Naive B cell (primary cell): ENCODE measurements around the gene OVOL2. TPM values are rescaled to one million over a fixed set of nuclear protein-coding genes. Genes with fewer than 3 reads are reported as not detected.
"Not testable (repeated sequence)": the region's sequence is repeated elsewhere in the genome, so short reads cannot be mapped to it uniquely, and the experiment has no call there.

Source experiments
- ATAC-seq, 2 donors: fragments of 150-1000 bp; cut with Tn5 transposase; 2 replicates each; pipeline ENCODE4 v1.10.0; 2021; ENCODE audit warnings: low read depth in 2 of 2, mild to moderate bottlenecking in 2 of 2, moderate library complexity in 2 of 2
- DNase-seq: peaks from one replicate; pipeline ENCODE4 v3.0.0; 2022
- H3K27ac Mint-ChIP-seq, 6 donors: one replicate each; pipeline ENCODE4 v1.8.0; 2020 to 2022; ENCODE audit warnings: mild to moderate bottlenecking in 6 of 6, mixed read lengths in 6 of 6, moderate library complexity in 5 of 6, inconsistent platforms in 2 of 6
- H3K27me3 Mint-ChIP-seq, 3 donors: one replicate each; pipeline ENCODE4 v1.8.0; 2021 to 2022; ENCODE audit warnings: mixed read lengths in 3 of 3, mild to moderate bottlenecking in 1 of 3
- H3K36me3 Mint-ChIP-seq, 2 donors: one replicate each; pipeline ENCODE4 v1.8.0; 2020 to 2022; ENCODE audit warnings: mixed read lengths in 2 of 2, inconsistent platforms in 1 of 2, mild to moderate bottlenecking in 1 of 2
- H3K4me1 Mint-ChIP-seq, 3 donors: one replicate each; pipeline ENCODE4 v1.8.0; 2020 to 2022; ENCODE audit warnings: mixed read lengths in 3 of 3, inconsistent platforms in 1 of 3, mild to moderate bottlenecking in 1 of 3, moderate library complexity in 1 of 3
- H3K4me3 Mint-ChIP-seq, 8 donors: one replicate each; pipeline ENCODE4 v1.8.0; 2020 to 2022; ENCODE audit warnings: mild to moderate bottlenecking in 8 of 8, mixed read lengths in 8 of 8, moderate library complexity in 8 of 8, inconsistent platforms in 2 of 8
- H3K9me3 Mint-ChIP-seq, 7 donors: one replicate each; pipeline ENCODE4 v1.8.0; 2020 to 2022; ENCODE audit warnings: mixed read lengths in 7 of 7, mild to moderate bottlenecking in 5 of 7, inconsistent platforms in 2 of 7, moderate library complexity in 1 of 7
- polyA plus RNA-seq, 6 donors: library from polyadenylated mRNA; unstranded; fragments of 300-500 nt; fragmentation: Illumina TruSeq; gene quantifications; one replicate each; pipeline ENCODE4 v1.2.3, GENCODE V29; 2021; ENCODE audit warnings: low read depth in 6 of 6

The OVOL2 gene
- polyA plus RNA-seq, 6 donors from 2014 or later = not detected

DNA sequence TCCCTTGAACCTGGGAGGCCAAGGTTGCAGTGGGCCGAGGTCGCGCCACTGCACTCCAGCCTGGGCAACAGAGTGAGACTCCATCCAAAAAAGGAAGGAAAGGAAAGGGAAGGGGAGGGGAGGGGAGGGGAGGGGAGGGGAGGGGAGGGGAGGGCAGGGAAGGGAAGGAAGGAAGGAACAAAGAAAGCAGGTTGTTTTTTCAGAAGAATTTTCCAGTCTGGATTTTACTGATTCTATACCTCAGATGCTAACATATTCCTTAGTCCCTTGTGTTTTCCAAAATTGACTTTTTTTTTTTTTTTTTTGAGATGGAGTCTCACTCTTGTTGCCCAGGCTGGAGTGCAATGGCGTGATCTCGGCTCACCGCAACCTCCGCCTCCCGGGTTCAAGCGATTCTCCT lies 23.1 kb upstream of the OVOL2 start:
- ATAC-seq, H3K36me3 Mint-ChIP-seq, DNase-seq, H3K9me3 Mint-ChIP-seq, H3K27ac Mint-ChIP-seq, H3K4me3 Mint-ChIP-seq, H3K4me1 Mint-ChIP-seq: not testable (repeated sequence)
- peaks cover 6 to 17% (median 11%) of the 10 kb centered on the region in 3 donors for H3K27me3 Mint-ChIP-seq

DNA sequence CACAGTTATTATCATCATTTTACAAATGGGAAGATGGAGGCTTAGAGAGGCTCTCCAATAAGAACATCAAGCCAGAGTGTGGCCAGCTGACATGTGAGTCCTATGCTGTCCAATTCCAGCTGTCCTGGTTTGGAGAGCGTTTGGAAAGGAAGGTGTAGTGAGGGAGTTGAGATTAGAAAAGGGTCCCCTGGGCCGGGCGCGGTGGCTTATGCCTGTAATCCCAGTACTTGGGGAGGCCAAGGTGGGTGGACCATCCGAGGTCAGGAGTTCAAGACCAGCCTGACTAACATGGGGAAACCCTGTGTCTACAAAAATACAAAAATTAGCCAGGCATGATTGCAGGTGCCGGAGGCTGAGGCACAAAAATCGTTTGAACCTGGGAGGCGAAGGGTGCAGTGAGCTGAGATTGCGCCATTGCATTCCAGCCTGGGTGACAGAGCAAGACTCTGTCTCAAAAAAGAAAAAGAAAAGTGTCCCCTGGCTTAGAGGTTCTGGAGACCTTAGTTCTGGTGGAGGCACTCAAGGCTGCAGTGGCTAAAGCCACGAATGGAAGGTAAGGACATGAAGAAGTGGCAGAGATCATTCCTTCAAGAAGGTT lies 22.1 kb upstream of the OVOL2 start:
- H3K36me3 Mint-ChIP-seq = no peaks in the 10 kb centered on the region

DNA sequence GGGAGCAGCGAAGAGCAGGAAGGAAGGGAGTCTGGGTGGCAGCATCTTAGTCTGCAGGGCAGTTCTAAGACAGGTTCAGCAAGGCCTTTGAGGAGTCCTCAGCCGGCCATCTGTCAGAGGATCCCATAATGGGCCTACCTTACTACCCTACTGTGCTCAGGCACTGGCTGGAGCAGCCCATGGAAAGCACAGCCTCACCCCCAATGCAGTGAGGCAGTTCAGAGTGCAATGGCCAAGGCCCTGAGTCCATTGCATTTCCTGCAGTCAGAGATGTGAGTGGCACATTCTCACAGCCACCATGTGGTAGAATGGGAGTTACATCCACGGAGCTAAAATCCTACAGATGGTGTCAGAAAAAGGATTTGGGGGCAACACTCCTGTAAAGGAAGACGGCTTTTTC lies 19.4 kb upstream of the OVOL2 start:
- no peak for ATAC-seq
- DNase-seq = no peak
- no peak overlapping the region for H3K27ac Mint-ChIP-seq

More for the DNA sequence above, 22.1 kb upstream of the OVOL2 start:
- H3K27ac Mint-ChIP-seq = no peak overlapping the region
- no peaks in the 10 kb centered on the region for H3K4me1 Mint-ChIP-seq
- H3K4me3 Mint-ChIP-seq = no peak overlapping the region
- no peak for ATAC-seq
- peaks cover 10 to 20% (median 15%) of the 10 kb centered on the region in 3 donors for H3K27me3 Mint-ChIP-seq
- H3K9me3 Mint-ChIP-seq = peaks cover 0 to 4% (median 0%) of the 10 kb centered on the region in 7 donors
- no peak for DNase-seq

GRCh38 chr20:18072532-18072931 lies 14.8 kb upstream of the OVOL2 start:
- H3K27ac Mint-ChIP-seq = no peak overlapping the region
- H3K9me3 Mint-ChIP-seq = no peaks in the 10 kb centered on the region
- H3K36me3 Mint-ChIP-seq = no peaks in the 10 kb centered on the region
- no peaks in the 10 kb centered on the region for H3K4me1 Mint-ChIP-seq
- no peak overlapping the region for H3K4me3 Mint-ChIP-seq
- no peak for DNase-seq
- ATAC-seq = no peak
- H3K27me3 Mint-ChIP-seq = peaks cover 34 to 41% (median 41%) of the 10 kb centered on the region in 3 donors

More for the DNA sequence above, 19.4 kb upstream of the OVOL2 start:
- no peaks in the 10 kb centered on the region for H3K36me3 Mint-ChIP-seq
- H3K9me3 Mint-ChIP-seq = peaks cover 0 to 4% (median 0%) of the 10 kb centered on the region in 7 donors
- no peak overlapping the region for H3K4me3 Mint-ChIP-seq
- no peaks in the 10 kb centered on the region for H3K4me1 Mint-ChIP-seq
- H3K27me3 Mint-ChIP-seq = peaks cover 29 to 35% (median 35%) of the 10 kb centered on the region in 3 donors

DNA sequence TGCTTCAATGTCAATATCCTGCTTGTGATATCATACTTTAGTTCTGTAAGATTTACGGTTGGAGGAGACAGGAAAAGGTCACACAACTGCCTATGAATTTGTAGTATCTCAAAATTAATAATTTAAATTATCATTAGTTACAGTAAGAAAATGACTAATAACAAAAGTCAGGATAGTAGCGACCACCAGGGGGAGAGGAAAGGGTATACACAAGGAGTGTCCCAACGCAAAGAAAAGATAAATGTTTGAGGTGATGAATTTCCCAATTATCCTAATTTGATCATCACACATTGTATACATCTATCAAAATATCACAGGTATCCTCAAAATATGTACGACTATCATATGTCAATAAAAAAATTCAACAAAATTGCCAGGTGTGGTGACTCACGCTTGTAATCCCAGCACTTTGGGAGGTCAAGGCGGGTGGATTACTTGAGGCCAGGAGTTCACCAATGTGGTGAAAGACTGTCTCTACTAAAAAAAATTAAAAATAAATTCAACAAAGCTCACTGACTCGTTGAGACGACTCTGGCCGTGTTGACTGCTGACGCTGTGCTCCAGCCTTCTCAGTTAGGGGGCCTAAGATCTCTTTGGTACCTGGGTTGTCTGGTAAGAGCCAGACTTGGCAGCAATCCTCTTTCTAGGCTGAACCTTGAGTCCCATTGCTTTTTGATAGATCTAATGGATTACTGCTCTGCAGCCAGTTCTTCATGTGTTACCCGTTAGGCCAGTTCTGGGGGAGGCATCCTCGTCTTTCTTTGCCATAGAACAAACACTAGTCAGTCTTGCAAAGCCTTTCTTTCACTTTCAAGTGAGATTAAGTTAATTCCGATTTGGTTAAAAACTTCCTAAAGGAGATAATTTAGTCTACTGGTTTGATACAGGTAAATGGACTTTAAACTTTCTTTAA lies 9.0 kb upstream of the OVOL2 start:
- no peak overlapping the region for H3K27ac Mint-ChIP-seq
- H3K36me3 Mint-ChIP-seq = no peaks in the 10 kb centered on the region
- H3K4me1 Mint-ChIP-seq = no peaks in the 10 kb centered on the region
- DNase-seq (no peak), ATAC-seq (no peak)
- no peak overlapping the region for H3K4me3 Mint-ChIP-seq
- H3K27me3 Mint-ChIP-seq = peaks cover 11 to 29% (median 19%) of the 10 kb centered on the region in 3 donors
- H3K9me3 Mint-ChIP-seq = no peaks in the 10 kb centered on the region

DNA sequence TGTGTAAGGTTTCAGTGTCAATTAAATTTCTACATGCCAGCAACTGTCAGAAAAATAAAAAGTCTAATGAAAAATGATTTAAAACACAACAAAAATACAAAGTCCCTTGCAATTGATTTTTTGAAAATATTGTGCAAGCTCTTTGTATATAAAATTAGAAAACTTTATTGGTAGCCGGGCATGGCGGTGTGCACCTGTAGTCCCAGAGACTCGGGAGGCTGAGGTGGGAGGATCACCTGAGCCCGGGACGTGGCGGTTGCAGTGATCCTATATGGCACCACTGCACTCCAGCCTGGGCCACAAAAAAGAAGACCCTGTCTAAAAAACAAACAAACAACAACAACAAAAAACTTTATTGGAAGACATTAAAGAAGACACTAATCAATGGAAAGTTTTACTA lies 6.0 kb upstream of the OVOL2 start:
- ATAC-seq (no peak), DNase-seq (no peak)
- Mint-ChIP-seq H3K27ac (no peak overlapping the region), H3K27me3 (peaks cover 25 to 39% (median 38%) of the 10 kb centered on the region in 3 donors), H3K4me3 (no peak overlapping the region), H3K36me3 (no peaks in the 10 kb centered on the region), H3K4me1 (peaks cover 0 to 4% (median 1%) of the 10 kb centered on the region in 3 donors), H3K9me3 (peaks cover 0 to 8% (median 2%) of the 10 kb centered on the region in 7 donors)

GRCh38 chr20:18059603-18060002 lies 1.9 kb upstream of the OVOL2 start:
- DNase-seq (no peak), ATAC-seq (no peak)
- peaks cover 45 to 70% (median 47%) of the 10 kb centered on the region in 3 donors for H3K27me3 Mint-ChIP-seq
- peaks cover 7 to 23% (median 19%) of the 10 kb centered on the region in 3 donors for H3K4me1 Mint-ChIP-seq
- no peaks in the 10 kb centered on the region for H3K36me3 Mint-ChIP-seq
- peak overlapping the region in 1 of 6 donors; percentile 16 for H3K27ac Mint-ChIP-seq
- peaks cover 0 to 8% (median 3%) of the 10 kb centered on the region in 7 donors for H3K9me3 Mint-ChIP-seq
- H3K4me3 Mint-ChIP-seq = peak overlapping the region in 4 of 8 donors; percentile 25 to 54 (median 28)

DNA sequence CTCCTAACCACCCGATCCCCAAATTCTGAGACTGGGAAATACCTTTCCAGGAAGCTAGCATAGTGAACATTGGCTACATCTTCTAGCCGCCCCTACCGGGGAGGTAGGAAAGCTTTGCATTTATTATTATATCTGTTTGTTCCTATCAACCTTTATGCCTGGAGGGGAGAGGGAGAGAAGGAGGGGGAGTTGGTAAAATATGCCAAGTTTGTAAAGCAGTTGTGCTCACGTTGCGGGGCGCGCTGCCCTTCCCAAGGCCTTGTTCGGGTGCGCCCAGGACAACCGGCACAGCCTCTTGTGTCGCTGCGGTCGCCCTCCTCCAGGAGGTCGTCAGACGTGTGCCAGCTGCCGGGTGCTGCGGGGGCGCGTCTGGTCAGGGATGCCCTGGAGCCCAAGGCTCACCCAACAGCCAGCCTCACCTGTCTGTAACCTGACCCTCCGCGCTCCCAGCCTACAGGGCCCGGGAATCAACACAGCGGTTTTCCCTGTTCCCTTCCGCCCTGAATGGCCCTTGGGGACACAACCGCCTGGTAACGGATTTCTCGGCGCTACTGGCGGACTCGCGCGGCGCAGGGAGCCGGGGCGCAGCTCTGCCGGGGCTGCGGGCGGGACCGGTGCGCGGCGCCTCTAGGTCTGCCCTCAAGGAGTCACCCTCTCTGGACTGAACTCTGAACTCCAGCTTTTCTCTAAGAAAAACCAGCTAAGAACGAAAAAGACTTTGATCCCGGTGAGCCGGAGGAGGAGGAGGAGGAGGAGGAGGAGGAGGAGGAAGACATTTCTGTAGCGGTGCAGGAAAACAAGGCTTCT lies 1.1 kb upstream of the OVOL2 start:
- Mint-ChIP-seq H3K9me3 (peaks cover 0 to 8% (median 3%) of the 10 kb centered on the region in 7 donors), H3K36me3 (peaks cover 0 to 4% of the 10 kb centered on the region in 2 donors), H3K27me3 (peaks cover 51 to 77% (median 54%) of the 10 kb centered on the region in 3 donors), H3K4me1 (peaks cover 9 to 23% (median 19%) of the 10 kb centered on the region in 3 donors), H3K4me3 (peak overlapping the region; percentile 48 to 87 (median 76)), H3K27ac (peak overlapping the region in 1 of 6 donors; percentile 73)
- ATAC-seq (no peak), DNase-seq (no peak)

DNA sequence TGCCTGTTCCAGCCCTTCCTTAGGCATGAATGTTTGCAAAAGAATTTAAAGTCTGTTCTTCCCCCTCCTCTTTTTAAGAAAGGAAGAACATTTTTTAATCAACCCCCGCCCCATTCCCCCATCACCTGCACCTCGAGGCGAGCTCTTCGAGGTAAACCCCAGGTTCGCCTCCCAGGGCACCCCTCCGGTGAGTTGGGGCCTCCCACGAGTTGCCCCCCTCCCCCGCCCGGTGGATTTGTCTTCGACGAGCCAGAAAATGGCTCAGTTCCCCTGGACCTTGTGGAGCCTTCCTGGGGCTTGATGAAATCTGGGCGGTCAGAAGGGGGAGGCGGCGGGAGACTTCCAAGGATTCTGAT lies 256 bp upstream of the OVOL2 start:
- H3K4me3 Mint-ChIP-seq = peak overlapping the region; percentile 72 to 87 (median 78)
- no peak for ATAC-seq
- peaks cover 59 to 83% (median 59%) of the 10 kb centered on the region in 3 donors for H3K27me3 Mint-ChIP-seq
- no peak for DNase-seq
- H3K36me3 Mint-ChIP-seq = peaks cover 0 to 8% of the 10 kb centered on the region in 2 donors
- peaks cover 0 to 8% (median 3%) of the 10 kb centered on the region in 7 donors for H3K9me3 Mint-ChIP-seq
- H3K4me1 Mint-ChIP-seq = peaks cover 11 to 23% (median 19%) of the 10 kb centered on the region in 3 donors
- no peak overlapping the region for H3K27ac Mint-ChIP-seq

- Mint-ChIP-seq H3K4me3 (peak overlapping the region; percentile 72 to 88 (median 84)), H3K4me1 (peaks cover 11 to 23% (median 19%) of the 10 kb centered on the region in 3 donors), H3K27me3 (peaks cover 61 to 86% (median 63%) of the 10 kb centered on the region in 3 donors), H3K9me3 (peaks cover 0 to 9% (median 3%) of the 10 kb centered on the region in 7 donors), H3K27ac (peak overlapping the region in 2 of 6 donors; percentile 10 to 21), H3K36me3 (peaks cover 0 to 8% of the 10 kb centered on the region in 2 donors)
- ATAC-seq = peak; percentile 66 to 69
- no peak for DNase-seq
These were observed 1.3 kb downstream of the OVOL2 start for GRCh38 chr20:18056174-18057100.

GRCh38 chr20:18055261-18055660 lies 2.5 kb downstream of the OVOL2 start:
- Mint-ChIP-seq H3K36me3 (peaks cover 0 to 8% of the 10 kb centered on the region in 2 donors), H3K9me3 (peaks cover 0 to 9% (median 3%) of the 10 kb centered on the region in 7 donors), H3K27me3 (peaks cover 70 to 87% (median 72%) of the 10 kb centered on the region in 3 donors), H3K4me3 (peak overlapping the region in 6 of 8 donors; percentile 29 to 85 (median 58)), H3K4me1 (peaks cover 11 to 23% (median 19%) of the 10 kb centered on the region in 3 donors), H3K27ac (peak overlapping the region in 1 of 6 donors; percentile 7)
- DNase-seq (no peak), ATAC-seq (no peak)

DNA sequence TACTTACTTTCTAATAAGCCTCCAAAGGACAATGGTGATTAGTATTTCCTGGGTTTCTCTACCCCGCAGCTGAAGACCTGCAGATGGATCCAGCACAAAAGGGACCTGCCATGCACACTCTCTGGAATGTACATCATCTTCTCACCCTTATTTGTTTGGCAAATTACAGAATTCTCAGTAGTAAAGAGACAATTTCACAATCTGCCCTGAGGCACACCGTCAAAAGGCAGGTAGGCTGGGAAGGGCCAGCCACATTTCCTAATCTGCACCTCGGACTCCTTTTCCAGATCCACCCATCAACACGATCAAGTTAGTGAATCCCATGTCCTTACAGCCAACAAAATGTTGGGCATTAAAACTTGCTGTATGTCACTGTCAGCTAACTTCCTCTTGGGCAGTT lies 4.9 kb downstream of the OVOL2 start:
- Mint-ChIP-seq H3K27me3 (peaks cover 51 to 72% (median 62%) of the 10 kb centered on the region in 3 donors), H3K27ac (no peak overlapping the region), H3K9me3 (peaks cover 0 to 5% (median 0%) of the 10 kb centered on the region in 7 donors), H3K4me1 (peaks cover 11 to 20% (median 12%) of the 10 kb centered on the region in 3 donors), H3K36me3 (peaks cover 0 to 8% of the 10 kb centered on the region in 2 donors), H3K4me3 (no peak overlapping the region)
- ATAC-seq (no peak), DNase-seq (no peak)
